DOHH2 (cell line): ENCODE measurements around the gene GOLM1.

Source experiments
- H3F3A ChIP-seq: fragments of 200-600 bp; sonication (generic), shearing (Covaris generic); 2 replicates; pipeline ENCODE4 v1.6.0; 2016; ENCODE audit warnings: antibody characterized with exemption, mild to moderate bottlenecking; ENCODE audit not compliant: control insufficient read depth, insufficient read depth
- H3K27ac ChIP-seq: fragments of 200-600 bp; sonication (generic); 2 replicates; pipeline ENCODE4 v1.5.1; 2014; ENCODE audit warnings: low read depth, mild to moderate bottlenecking, low read length, moderate library complexity
- H3K27me3 ChIP-seq: fragments of 200-600 bp; sonication (generic); 2 replicates; pipeline ENCODE4 v1.6.1; 2014; ENCODE audit warnings: mild to moderate bottlenecking, low read length, mixed read lengths; ENCODE audit not compliant: control insufficient read depth
- H3K36me3 ChIP-seq: fragments of 200-600 bp; sonication (generic); 2 replicates; pipeline ENCODE4 v1.6.1; 2014; ENCODE audit warnings: mild to moderate bottlenecking, low read length, moderate library complexity, mixed read lengths; ENCODE audit not compliant: control insufficient read depth
- H3K4me1 ChIP-seq: fragments of 200-600 bp; sonication (generic); 2 replicates; pipeline ENCODE4 v1.6.1; 2014; ENCODE audit warnings: mild to moderate bottlenecking, low read length, mixed read lengths; ENCODE audit not compliant: control insufficient read depth
- H3K4me2 ChIP-seq: fragments of 200-600 bp; sonication (generic); 2 replicates; pipeline ENCODE4 v1.6.0; 2014; ENCODE audit warnings: mild to moderate bottlenecking, low read length, moderate library complexity
- H3K4me3 ChIP-seq: fragments of 200-600 bp; sonication (generic); 2 replicates; pipeline ENCODE4 v1.5.1; 2014; ENCODE audit warnings: mild to moderate bottlenecking, low read length, mixed read lengths
- H3K79me2 ChIP-seq: fragments of 200-600 bp; sonication (generic); 2 replicates; pipeline ENCODE4 v1.6.1; 2014; ENCODE audit warnings: mild to moderate bottlenecking, low read length, mixed read lengths; ENCODE audit not compliant: control insufficient read depth
- H3K9me2 ChIP-seq: fragments of 200-600 bp; sonication (generic); replicated peaks from 2 replicates; pipeline ENCODE4 v1.6.1; 2014; ENCODE audit warnings: mild to moderate bottlenecking, low read length, mixed read lengths; ENCODE audit not compliant: control insufficient read depth
- H3K9me3 ChIP-seq: fragments of 200-600 bp; sonication (generic); 2 replicates; pipeline ENCODE4 v1.6.1; 2014; ENCODE audit warnings: antibody characterized with exemption, low read length, mixed read lengths; ENCODE audit not compliant: control insufficient read depth, insufficient read depth
- H4K20me1 ChIP-seq: fragments of 200-600 bp; sonication (generic); 2 replicates; pipeline ENCODE4 v1.6.0; 2014; ENCODE audit warnings: low read depth, mild to moderate bottlenecking, antibody characterized with exemption, low read length, moderate library complexity; ENCODE audit not compliant: control insufficient read depth, insufficient read depth
- CTCF ChIP-seq: fragments of 200-600 bp; sonication (generic); IDR thresholded peaks from one replicate; pipeline ENCODE4 v1.5.1; 2014; ENCODE audit warnings: antibody characterized with exemption, mild to moderate bottlenecking, low read depth, low read length; ENCODE audit not compliant: poor library complexity, severe bottlenecking
- EZH2phosphoT487 ChIP-seq: fragments of 200-600 bp; sonication (generic); IDR thresholded peaks from 2 replicates; pipeline ENCODE4 v1.6.1; 2017; ENCODE audit warnings: borderline replicate concordance, mild to moderate bottlenecking, antibody characterized with exemption, low read length, moderate library complexity, mixed read lengths

Gene GOLM1

GRCh38 chr9:85994191-85994590 lies 105.2 kb downstream of the GOLM1 start:
- no peaks in the 10 kb centered on the region for H3F3A ChIP-seq
- H3K79me2 ChIP-seq, result no peaks in the 10 kb centered on the region
- no peaks in the 10 kb centered on the region for H3K27me3 ChIP-seq
- no peak overlapping the region for H3K4me2 ChIP-seq
- no peaks in the 10 kb centered on the region for H3K4me1 ChIP-seq
- TF ChIP-seq CTCF (no peak), EZH2phosphoT487 (no peak)
- H3K27ac ChIP-seq, result no peak overlapping the region
- H3K9me3 ChIP-seq, result no peaks in the 10 kb centered on the region
- no peak overlapping the region for H3K4me3 ChIP-seq
- peaks cover 5% of the 10 kb centered on the region for H3K36me3 ChIP-seq
- no peaks in the 10 kb centered on the region for H3K9me2 ChIP-seq
- no peaks in the 10 kb centered on the region for H4K20me1 ChIP-seq

DNA sequence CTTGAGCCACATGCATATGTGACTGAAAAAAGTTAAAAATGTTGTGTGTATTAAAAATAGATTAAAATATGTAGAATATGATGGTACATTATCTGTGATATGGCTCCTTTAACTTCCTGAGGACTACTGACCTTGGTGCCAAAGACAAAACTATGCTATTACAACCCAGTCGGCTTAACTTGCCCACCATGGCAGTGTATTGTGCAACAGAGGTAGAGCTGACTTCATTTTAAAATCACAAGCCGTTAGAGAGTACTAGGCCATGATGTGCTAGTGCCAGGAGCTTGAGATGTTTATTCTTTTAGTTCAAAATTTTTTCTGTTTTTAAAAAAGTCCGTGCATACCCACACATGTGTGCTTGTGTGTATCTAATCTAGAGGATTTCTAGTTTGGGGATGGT lies 112.1 kb downstream of the GOLM1 start:
- TF ChIP-seq CTCF, result no peak
- TF ChIP-seq EZH2phosphoT487, result no peak

DNA sequence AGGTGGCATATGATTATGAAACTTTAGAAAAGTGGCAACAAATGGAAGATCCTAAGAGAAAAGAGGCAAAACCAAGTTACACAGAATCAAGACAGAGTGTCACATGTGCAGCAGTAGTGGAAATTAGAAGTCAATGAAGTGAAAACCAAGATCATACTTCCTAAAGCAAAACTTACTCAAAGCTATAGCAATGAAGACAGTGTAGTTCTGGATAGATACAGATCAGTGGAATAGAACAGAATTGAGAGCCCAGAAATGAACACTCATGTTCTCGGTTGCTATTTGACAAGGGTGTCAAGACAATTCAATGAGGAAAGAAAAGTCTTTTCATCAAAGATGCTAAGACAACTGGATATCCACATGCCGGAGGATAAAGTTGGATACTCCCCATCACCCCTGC lies 114.9 kb downstream of the GOLM1 start:
- no peaks in the 10 kb centered on the region for H3K4me1 ChIP-seq
- no peaks in the 10 kb centered on the region for H3K79me2 ChIP-seq
- no peak overlapping the region for H3K4me2 ChIP-seq
- TF ChIP-seq CTCF (no peak), EZH2phosphoT487 (no peak)
- no peaks in the 10 kb centered on the region for H3F3A ChIP-seq
- H3K27me3 ChIP-seq, result no peaks in the 10 kb centered on the region
- no peak overlapping the region for H3K4me3 ChIP-seq
- no peaks in the 10 kb centered on the region for H4K20me1 ChIP-seq
- H3K36me3 ChIP-seq, result peaks cover 16% of the 10 kb centered on the region
- H3K9me2 ChIP-seq, result no peaks in the 10 kb centered on the region
- no peak overlapping the region for H3K27ac ChIP-seq
- no peaks in the 10 kb centered on the region for H3K9me3 ChIP-seq

More for the DNA sequence above, 112.1 kb downstream of the GOLM1 start:
- Histone ChIP-seq H3K4me1 (no peaks in the 10 kb centered on the region), H3K36me3 (peaks cover 3% of the 10 kb centered on the region; the same call in 1 of the 2 replicates), H3K9me3 (no peaks in the 10 kb centered on the region), H3K9me2 (no peaks in the 10 kb centered on the region), H3K4me3 (no peak overlapping the region), H3F3A (no peaks in the 10 kb centered on the region), H4K20me1 (no peaks in the 10 kb centered on the region), H3K27ac (no peak overlapping the region), H3K27me3 (no peaks in the 10 kb centered on the region), H3K79me2 (no peaks in the 10 kb centered on the region), H3K4me2 (no peak overlapping the region)

- no peaks in the 10 kb centered on the region for H3K27me3 ChIP-seq
- TF ChIP-seq EZH2phosphoT487, result no peak
- no peak for TF ChIP-seq CTCF
Observed at GRCh38 chr9:85981369-85981768, 118.0 kb downstream of the GOLM1 start.

More at GRCh38 chr9:85981369-85981768, 118.0 kb downstream of the GOLM1 start:
- Histone ChIP-seq H3K79me2 (no peaks in the 10 kb centered on the region), H3K27ac (no peak overlapping the region), H3F3A (no peaks in the 10 kb centered on the region), H3K4me2 (no peak overlapping the region), H3K9me3 (no peaks in the 10 kb centered on the region), H3K4me3 (no peak overlapping the region), H3K36me3 (peaks cover 20% of the 10 kb centered on the region), H3K9me2 (no peaks in the 10 kb centered on the region), H3K4me1 (no peaks in the 10 kb centered on the region), H4K20me1 (no peaks in the 10 kb centered on the region)
